Sigmoid colon (tissue), 4 donors: Measurements from ENCODE around the gene KLHL9.
"Not testable (repeated sequence)": the region's sequence is repeated elsewhere in the genome, so short reads cannot be mapped to it uniquely, and the experiment has no call there.

Experiments
- POLR2A ChIP-seq, 2 donors: fragments of 450-650 bp; IDR thresholded peaks; one replicate each; pipeline ENCODE4 v1.6.1; 2016; ENCODE audit warnings: antibody characterized with exemption in 2 of 2, mild to moderate bottlenecking in 2 of 2, moderate library complexity in 2 of 2
- POLR2AphosphoS5 ChIP-seq, 4 donors: sonication (generic); formaldehyde crosslinking; IDR thresholded peaks; one replicate each; pipeline ENCODE4 v1.6.1; 2017; ENCODE audit warnings: antibody characterized with exemption in 4 of 4
- TF ChIP-seq, protein P1 (sequence below), 4 experiments: fragments of 450-650 bp in 3 of 4; fragments of 200-600 bp in 1 of 4; IDR thresholded peaks; one replicate each; pipeline ENCODE4 v1.5.1; 2016 to 2019; ENCODE audit warnings: antibody characterized with exemption in 4 of 4, mild to moderate bottlenecking in 3 of 4, moderate library complexity in 2 of 4

DNA sequence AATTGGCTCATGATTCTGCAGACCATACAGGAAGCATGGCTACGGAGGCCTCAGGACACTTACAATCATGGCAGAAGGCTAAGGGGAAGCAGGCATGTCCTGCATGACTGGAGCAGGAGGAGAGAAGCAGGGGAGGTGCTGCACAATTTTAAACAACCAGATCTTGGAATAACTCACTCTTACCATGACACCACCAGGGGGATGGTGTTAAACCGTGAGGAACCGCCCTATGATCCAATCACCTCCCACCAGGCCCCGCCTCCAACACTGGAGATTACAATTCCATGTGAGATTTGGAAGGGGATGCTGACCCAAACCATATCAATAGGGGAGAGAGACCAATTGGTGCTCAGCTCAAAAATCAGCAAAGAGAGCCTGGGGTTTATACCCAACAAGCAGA lies 36.3 kb upstream of the KLHL9 start:
- TF ChIP-seq, protein P1, sequence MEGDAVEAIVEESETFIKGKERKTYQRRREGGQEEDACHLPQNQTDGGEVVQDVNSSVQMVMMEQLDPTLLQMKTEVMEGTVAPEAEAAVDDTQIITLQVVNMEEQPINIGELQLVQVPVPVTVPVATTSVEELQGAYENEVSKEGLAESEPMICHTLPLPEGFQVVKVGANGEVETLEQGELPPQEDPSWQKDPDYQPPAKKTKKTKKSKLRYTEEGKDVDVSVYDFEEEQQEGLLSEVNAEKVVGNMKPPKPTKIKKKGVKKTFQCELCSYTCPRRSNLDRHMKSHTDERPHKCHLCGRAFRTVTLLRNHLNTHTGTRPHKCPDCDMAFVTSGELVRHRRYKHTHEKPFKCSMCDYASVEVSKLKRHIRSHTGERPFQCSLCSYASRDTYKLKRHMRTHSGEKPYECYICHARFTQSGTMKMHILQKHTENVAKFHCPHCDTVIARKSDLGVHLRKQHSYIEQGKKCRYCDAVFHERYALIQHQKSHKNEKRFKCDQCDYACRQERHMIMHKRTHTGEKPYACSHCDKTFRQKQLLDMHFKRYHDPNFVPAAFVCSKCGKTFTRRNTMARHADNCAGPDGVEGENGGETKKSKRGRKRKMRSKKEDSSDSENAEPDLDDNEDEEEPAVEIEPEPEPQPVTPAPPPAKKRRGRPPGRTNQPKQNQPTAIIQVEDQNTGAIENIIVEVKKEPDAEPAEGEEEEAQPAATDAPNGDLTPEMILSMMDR (IDR thresholded peaks at IDR 0.05), result not testable (repeated sequence)
- TF ChIP-seq POLR2A, POLR2AphosphoS5 (IDR thresholded peaks at IDR 0.05): not testable (repeated sequence)
